K562 (cell line): Measurements from ENCODE around the gene RHBDF2. TPM values are rescaled to one million over a fixed set of nuclear protein-coding genes. Genes with fewer than 3 reads are reported as not detected.

Experiments used
- ATAC-seq: fragments of 200-7000 bp; cut with Tn5 transposase; 3 replicates; pipeline ENCODE4 v1.9.1; 2020; ENCODE audit warnings: moderate library complexity
- BruUV-seq: library from RNA; stranded (reverse); fragments of 400-500 nt; replicated peaks from 2 replicates; lab custom pipeline; 2021; lab: Mats Ljungman, UMichigan
- CTCF ChIA-PET: fragments of 300-600 bp; formaldehyde crosslinking; extraction: SDS; loops from one replicate; lab custom pipeline; 2021; ENCODE audit warnings: low intra/inter-chr PET ratio; lab: Yijun Ruan, JAX
- POLR2A ChIA-PET: fragments of 300-600, 350-650 bp; sonication (Branson Sonifier 250); formaldehyde crosslinking; extraction: SDS; loops from one replicate; lab custom pipeline; 2021; ENCODE audit warnings: antibody characterized with exemption, inconsistent platforms; lab: Yijun Ruan, JAX
- DNase-seq, 4 experiments: peaks; one replicate each; pipeline versions ENCODE4 v3.0.0 to v3.0.0-alpha.2; 2011 to 2018; ENCODE audit warnings: low spot score in 3 of 4, mixed read lengths in 3 of 4; ENCODE audit errors: extremely low read depth in 1 of 4
- FAIRE-seq: peaks from 2 replicates; lab custom pipeline; 2011; peaks lifted over from hg19 to GRCh38; lab: Jason Lieb, UNC
- H2AFZ ChIP-seq: 2 replicates; pipeline ENCODE4 v1.6.0; 2011; ENCODE audit warnings: low read depth, low read length, control low read depth, inconsistent platforms
- H3K27ac ChIP-seq: fragments of 200-600 bp; 3 replicates; pipeline ENCODE4 v1.8.0; 2011; ENCODE audit warnings: low read depth, mild to moderate bottlenecking, control low read depth, inconsistent platforms, low read length, moderate library complexity, mixed read lengths; ENCODE audit errors: extremely low read depth
- H3K27me3 ChIP-seq, 2 experiments: fragments of 300-600 bp in 1 of 2; 2 replicates in 1 of 2; 3 replicates in 1 of 2; pipeline versions ENCODE4 v1.6.0 to v1.8.0; 2011; ENCODE audit warnings: inconsistent platforms in 2 of 2, low read length in 2 of 2, mild to moderate bottlenecking in 1 of 2, mixed read lengths in 1 of 2, moderate library complexity in 1 of 2; ENCODE audit not compliant: control insufficient read depth in 2 of 2, insufficient read depth in 2 of 2
- H3K36me3 ChIP-seq: fragments of 300-600 bp; 3 replicates; pipeline ENCODE4 v1.8.0; 2011; ENCODE audit warnings: mild to moderate bottlenecking, low read length, inconsistent platforms; ENCODE audit not compliant: control insufficient read depth, insufficient read depth
- H3K4me1 ChIP-seq, 2 experiments: fragments of 200-600 bp in 1 of 2; replicated peaks in 1 of 2; 2 replicates in 1 of 2; 3 replicates in 1 of 2; pipeline versions ENCODE4 v1.5.1 to v1.8.0; 2011; ENCODE audit warnings: inconsistent platforms in 2 of 2, low read length in 2 of 2, mild to moderate bottlenecking in 1 of 2, mixed read lengths in 1 of 2, moderate library complexity in 1 of 2; ENCODE audit not compliant: control insufficient read depth in 2 of 2, insufficient read depth in 2 of 2
- H3K4me2 ChIP-seq: 2 replicates; pipeline ENCODE4 v1.6.1; 2011; ENCODE audit warnings: low read length, control low read depth, inconsistent platforms, mixed read lengths; ENCODE audit not compliant: insufficient read depth
- H3K4me3 ChIP-seq: fragments of 200-600 bp; sonication (generic), shearing (Covaris generic); 2 replicates; pipeline ENCODE4 v1.5.1; 2016; ENCODE audit warnings: control low read depth, inconsistent platforms
- H3K79me2 ChIP-seq: fragments of 200-600 bp; 3 replicates; pipeline ENCODE4 v1.8.0; 2011; ENCODE audit warnings: low read length, inconsistent platforms; ENCODE audit not compliant: control insufficient read depth, insufficient read depth
- H3K9ac ChIP-seq, 2 experiments: 2 replicates each; pipeline versions ENCODE4 v1.6.0 to v1.6.1; 2011; ENCODE audit warnings: low read depth in 2 of 2, low read length in 2 of 2, control low read depth in 1 of 2, inconsistent platforms in 1 of 2, mild to moderate bottlenecking in 1 of 2, mixed read lengths in 1 of 2; ENCODE audit not compliant: insufficient read depth in 1 of 2
- H3K9me1 ChIP-seq: one replicate; pipeline ENCODE4 v1.6.0; 2011; ENCODE audit warnings: inconsistent platforms, mild to moderate bottlenecking, low read length, moderate library complexity; ENCODE audit not compliant: control insufficient read depth, insufficient read depth
- H3K9me3 ChIP-seq: replicated peaks from 2 replicates; pipeline ENCODE4 v1.5.1; 2011; ENCODE audit warnings: low read depth, low read length, inconsistent platforms; ENCODE audit not compliant: control insufficient read depth, insufficient read depth
- H4K20me1 ChIP-seq: replicated peaks from 2 replicates; pipeline ENCODE4 v1.6.1; 2011; ENCODE audit warnings: low read length, inconsistent platforms, mixed read lengths; ENCODE audit not compliant: control insufficient read depth, insufficient read depth
- ASH1L ChIP-seq: fragments of 450-650 bp; IDR thresholded peaks from 2 replicates; pipeline ENCODE4 v1.6.1; 2018; ENCODE audit warnings: borderline replicate concordance, mild to moderate bottlenecking, low read depth; ENCODE audit not compliant: partially characterized antibody
- GTF2F1 ChIP-seq: IDR thresholded peaks from 2 replicates; pipeline ENCODE4 v1.6.1; 2011; ENCODE audit warnings: low read depth, low read length, improper control_type of control experiment
- HNRNPL ChIP-seq: fragments of 200-400 bp; formaldehyde crosslinking; IDR thresholded peaks from 2 replicates; pipeline ENCODE4 v1.6.1; 2017; ENCODE audit warnings: low read depth, mild to moderate bottlenecking, low read length
- JUN ChIP-seq, 2 experiments: sonication (generic) in 1 of 2; formaldehyde crosslinking in 1 of 2; IDR thresholded peaks; 2 replicates each; pipeline versions ENCODE4 v1.6.1 to v1.8.0; 2012 to 2022; ENCODE audit warnings: borderline replicate concordance in 2 of 2, mild to moderate bottlenecking in 2 of 2, improper control_type of control experiment in 1 of 2, low read depth in 1 of 2, low read length in 1 of 2, missing genetic modification reagents in 1 of 2
- RBM34 ChIP-seq: fragments of 200-400 bp; formaldehyde crosslinking; IDR thresholded peaks from 2 replicates; pipeline ENCODE4 v1.6.1; 2018; ENCODE audit warnings: low read length, borderline replicate concordance; ENCODE audit not compliant: insufficient read depth
- SMAD2 ChIP-seq: fragments of 150-350 bp; IDR thresholded peaks from 2 replicates; pipeline ENCODE4 v1.6.1; 2014; ENCODE audit warnings: low read depth, mild to moderate bottlenecking, low read length
- SMARCB1 ChIP-seq: IDR thresholded peaks from 2 replicates; pipeline ENCODE4 v1.6.1; 2011; ENCODE audit warnings: improper control_type of control experiment, low read depth; ENCODE audit not compliant: insufficient read length
- SMC3 ChIP-seq: conservative IDR thresholded peaks from 2 replicates; pipeline ENCODE4 v1.6.1; 2011; ENCODE audit warnings: low read depth, low read length, improper control_type of control experiment; ENCODE audit not compliant: insufficient read depth
- ZNF589 ChIP-seq: fragments of 200-800 bp; sonication (Bioruptor generic); IDR thresholded peaks from 2 replicates; pipeline ENCODE4 v1.6.1; 2016; ENCODE audit warnings: low read depth, missing genetic modification characterization, missing compliant biosample characterization
- ZNF740 ChIP-seq, 3 experiments: fragments of 200-800 bp in 1 of 3; sonication (Bioruptor generic) in 1 of 3; sonication (generic) in 1 of 3; formaldehyde crosslinking in 1 of 3; IDR thresholded peaks; 2 replicates each; pipeline versions ENCODE4 v1.6.1 to v1.8.0; 2016 to 2022; ENCODE audit warnings: mild to moderate bottlenecking in 2 of 3, missing compliant biosample characterization in 2 of 3, missing genetic modification characterization in 2 of 3, missing genetic modification reagents in 1 of 3
- WGBS: fragments of 100-300 bp; shearing (Covaris generic); methylation state at CpG from one replicate; pipeline ENCODE4 v1.1.6; 2016; ENCODE audit warnings: low coverage, mixed read lengths; ENCODE audit not compliant: insufficient coverage; ENCODE audit errors: missing lambda C conversion rate; 5-methylcytosine and 5-hydroxymethylcytosine counted together
- in situ Hi-C: fragments of 300-500 bp; cut with MboI; formaldehyde crosslinking; loops from 4 replicates; pipeline ENCODE4 v1.15.0; 2018; ENCODE audit warnings: inconsistent platforms, mixed read lengths
- intact Hi-C: fragments of 100-400 bp; cut with micrococcal nuclease; formaldehyde crosslinking; loops from 2 replicates; pipeline ENCODE4 v1.14.2; 2022
- polyA plus RNA-seq, 8 experiments: library from polyadenylated mRNA; depleted of rRNA in 4 of 8; stranded (reverse) in 5 of 8; unstranded in 3 of 8; fragments of >200 nt; fragmentation: Nextera tagmentation in 2 of 8; fragmentation: Illumina TruSeq in 1 of 8; extraction: Ambion mirVana in 2 of 8; extraction: Trizol in 1 of 8; gene quantifications; 2 replicates each; pipeline versions ENCODE4 v1.2.1 to v1.2.3, GENCODE V29; 2011 to 2014; ENCODE audit warnings: inconsistent platforms in 1 of 8, missing spikeins in 1 of 8
- total RNA-seq, 7 experiments: library from RNA; depleted of rRNA in 6 of 7; stranded (reverse); fragments of >200 nt in 6 of 7; fragmentation: Illumina TruSeq in 2 of 7; extraction: Trizol in 2 of 7; gene quantifications; 2 replicates each; pipeline versions ENCODE4 v1.2.1 to v1.2.3, GENCODE V29; 2011 to 2021; ENCODE audit warnings: low replicate concordance in 1 of 7
- TF ChIP-seq, protein P1 (sequence below): fragments of 450-650 bp; IDR thresholded peaks from one replicate; pipeline ENCODE4 v1.6.1; 2018; ENCODE audit warnings: mild to moderate bottlenecking, moderate library complexity; ENCODE audit not compliant: partially characterized antibody

The RHBDF2 gene
- total and polyA plus RNA-seq, 9 of the 15 experiments (the other 6 are each of a cell fraction or from before 2014, with no cell fraction given) = 0.04 to 2.8 (median 1.1) TPM

- no peaks in the 10 kb centered on the region for H3K9me1 ChIP-seq
- no peaks in the 10 kb centered on the region for H3K36me3 ChIP-seq
- ATAC-seq = peak; percentile 18; the same call in 1 of the 3 replicates
- WGBS = 29% methylated on average over 9 of the region's 11 CpGs
- peak overlapping the region in 1 of 2 experiments; percentile 65; a peak in 1 of 4 replicates for H3K9ac ChIP-seq
- POLR2A ChIA-PET = interaction anchor here (0.6 to 1.4 kb wide), 7 partner anchors 10 to 205 kb away, joined by 3 to 7 read pairs (median 3); partner anchors contain the start of gene RHBDF2
- no peak for FAIRE-seq
- no peaks in the 10 kb centered on the region for H3K79me2 ChIP-seq
- in situ Hi-C loops = no loop called here
- no peak overlapping the region for H2AFZ ChIP-seq
- CTCF ChIA-PET = no interaction called here
- H3K9me3 ChIP-seq = no peaks in the 10 kb centered on the region
- no peak overlapping the region for H3K4me2 ChIP-seq
- no TSS peak for BruUV-seq
- no peak for DNase-seq
- H3K4me1 ChIP-seq = peaks cover 5 to 40% of the 10 kb centered on the region in 2 experiments; a peak in 4 of 5 replicates
- H3K27ac ChIP-seq = no peak overlapping the region
- intact Hi-C loops = no loop called here
- no peak overlapping the region for H3K4me3 ChIP-seq
- H4K20me1 ChIP-seq = peaks cover 10% of the 10 kb centered on the region; the same call in 1 of the 2 replicates
- peaks cover 0 to 10% of the 10 kb centered on the region in 2 experiments; a peak in 2 of 5 replicates for H3K27me3 ChIP-seq
- TF ChIP-seq ZNF740 (CRISPR knock-in tag; IDR thresholded peaks at IDR 0.05) (no peak), ZNF740 (tag; IDR thresholded peaks at IDR 0.05) (no peak), SMAD2 (no peak), ASH1L (no peak), ZNF589 (CRISPR knock-in tag) (no peak), GTF2F1 (no peak), JUN (IDR thresholded peaks at IDR 0.05; ENCODE audit: borderline replicate concordance, low read depth, low read length) (no peak), JUN (CRISPR knock-in tag; IDR thresholded peaks at IDR 0.05; ENCODE audit: borderline replicate concordance) (no peak), HNRNPL (no peak), RBM34 (no peak), SMARCB1 (no peak), SMC3 (no peak)
- TF ChIP-seq, protein P1, sequence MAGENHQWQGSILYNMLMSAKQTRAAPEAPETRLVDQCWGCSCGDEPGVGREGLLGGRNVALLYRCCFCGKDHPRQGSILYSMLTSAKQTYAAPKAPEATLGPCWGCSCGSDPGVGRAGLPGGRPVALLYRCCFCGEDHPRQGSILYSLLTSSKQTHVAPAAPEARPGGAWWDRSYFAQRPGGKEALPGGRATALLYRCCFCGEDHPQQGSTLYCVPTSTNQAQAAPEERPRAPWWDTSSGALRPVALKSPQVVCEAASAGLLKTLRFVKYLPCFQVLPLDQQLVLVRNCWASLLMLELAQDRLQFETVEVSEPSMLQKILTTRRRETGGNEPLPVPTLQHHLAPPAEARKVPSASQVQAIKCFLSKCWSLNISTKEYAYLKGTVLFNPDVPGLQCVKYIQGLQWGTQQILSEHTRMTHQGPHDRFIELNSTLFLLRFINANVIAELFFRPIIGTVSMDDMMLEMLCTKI = no peak
Measured at GRCh38 chr17:76492123-76492988, 8.9 kb downstream of the RHBDF2 start.
